ENCODE measurements around the gene GDF9.

The GDF9 gene

DNA sequence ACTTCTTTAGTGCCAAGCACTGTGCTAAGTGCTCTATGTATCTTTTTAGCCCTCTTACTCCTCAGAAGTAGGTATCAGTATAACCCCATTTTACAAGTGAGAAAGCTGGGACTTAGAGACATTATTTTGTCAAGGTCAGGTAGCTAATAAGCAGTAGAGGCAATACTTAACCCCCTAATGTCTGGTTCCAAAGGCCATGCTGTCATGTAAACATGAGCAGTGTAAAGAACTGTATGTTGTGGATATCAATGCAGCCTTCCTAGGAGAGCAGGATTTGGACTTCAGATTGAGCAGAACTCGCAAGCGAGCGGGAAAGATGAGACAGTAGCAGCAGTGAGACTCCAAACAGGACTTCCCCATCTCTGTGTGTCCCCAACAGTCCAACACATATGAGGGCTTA is 32.2 kb downstream of the GDF9 start:
- DNase-seq = no peak

GRCh38 chr5:132832612-132833011 is 33.7 kb downstream of the GDF9 start:
- DNase-seq = no peak

- no peak for DNase-seq
Measured at GRCh38 chr5:132831095-132831860, 35.0 kb downstream of the GDF9 start.

DNA sequence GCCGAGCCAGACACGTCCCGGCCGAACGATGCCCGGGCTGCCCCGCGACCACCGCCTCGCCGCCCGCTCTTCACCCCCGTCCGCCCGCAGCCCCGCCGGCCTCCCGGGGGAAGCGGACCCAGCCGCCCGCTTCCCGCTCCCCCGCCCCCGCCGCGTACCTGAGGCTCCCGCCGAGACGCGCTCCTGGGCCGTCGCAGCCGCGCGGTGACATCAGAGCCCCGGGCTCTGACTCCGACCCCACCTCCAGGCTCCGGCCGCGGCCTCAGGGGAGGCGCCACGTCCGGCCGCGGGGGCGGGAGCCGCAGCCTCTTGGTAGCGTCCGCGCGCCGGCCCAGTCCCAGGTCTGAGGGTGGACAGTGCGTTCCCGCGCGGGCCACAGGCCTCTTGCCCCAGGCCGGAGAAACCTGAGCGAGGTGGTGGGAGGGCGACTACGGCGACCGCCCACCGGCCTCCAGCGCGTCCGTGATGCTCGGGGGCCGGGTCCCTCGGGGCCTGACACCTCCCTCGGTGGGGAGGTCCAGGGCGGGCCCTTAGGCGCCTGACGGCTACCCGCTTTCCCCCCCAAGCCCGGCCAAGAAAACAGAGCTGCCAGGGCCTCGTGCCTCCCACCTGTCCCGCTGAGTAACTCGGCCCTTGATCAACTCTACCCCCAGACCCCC is 35.7 kb downstream of the GDF9 start, which contains the start of gene SHROOM1:
TSS of gene SHROOM1 (minus strand) at position 212 of the 659 bp plus-strand sequence. CDS start 4,507 bp downstream, outside the sequence.
- peak in 1 of 2 donors; percentile 53 for DNase-seq

- DNase-seq = peak; percentile 73 to 81
Measured at GRCh38 chr5:132829742-132830435, 36.4 kb downstream of the GDF9 start.

DNA sequence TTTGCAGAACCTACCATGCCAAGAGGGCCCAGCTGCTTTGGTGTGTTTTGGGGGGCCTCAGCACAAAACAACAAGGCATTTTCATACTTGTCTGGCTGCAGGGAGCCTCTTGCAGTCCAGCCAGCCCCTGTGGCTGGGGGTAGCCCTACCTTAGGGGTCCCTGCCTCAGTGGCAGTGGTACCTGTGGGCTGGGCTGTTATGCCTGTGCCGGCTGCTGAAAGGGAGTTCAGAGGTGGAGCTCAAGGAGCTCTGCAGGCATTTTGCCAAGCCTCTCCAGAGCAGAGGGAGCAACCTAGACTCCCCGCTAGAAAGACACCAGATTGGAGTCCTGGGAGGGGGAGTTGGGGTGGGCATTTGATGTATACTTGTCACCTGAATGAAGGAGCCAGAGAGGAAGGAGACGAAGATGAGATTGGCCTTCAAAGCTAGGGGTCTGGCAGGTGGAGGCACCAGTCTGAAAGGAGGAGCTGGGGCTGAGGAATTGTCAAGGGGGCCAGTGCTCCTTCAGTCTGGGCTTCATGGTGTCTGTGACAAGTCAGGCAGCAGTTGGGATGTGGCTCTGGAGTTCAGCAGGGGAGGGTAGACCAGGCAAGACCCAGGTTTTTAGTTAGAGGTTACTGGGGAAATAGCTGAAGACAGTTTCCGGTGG is 37.3 kb downstream of the GDF9 start:
- DNase-seq = no peak

DNA sequence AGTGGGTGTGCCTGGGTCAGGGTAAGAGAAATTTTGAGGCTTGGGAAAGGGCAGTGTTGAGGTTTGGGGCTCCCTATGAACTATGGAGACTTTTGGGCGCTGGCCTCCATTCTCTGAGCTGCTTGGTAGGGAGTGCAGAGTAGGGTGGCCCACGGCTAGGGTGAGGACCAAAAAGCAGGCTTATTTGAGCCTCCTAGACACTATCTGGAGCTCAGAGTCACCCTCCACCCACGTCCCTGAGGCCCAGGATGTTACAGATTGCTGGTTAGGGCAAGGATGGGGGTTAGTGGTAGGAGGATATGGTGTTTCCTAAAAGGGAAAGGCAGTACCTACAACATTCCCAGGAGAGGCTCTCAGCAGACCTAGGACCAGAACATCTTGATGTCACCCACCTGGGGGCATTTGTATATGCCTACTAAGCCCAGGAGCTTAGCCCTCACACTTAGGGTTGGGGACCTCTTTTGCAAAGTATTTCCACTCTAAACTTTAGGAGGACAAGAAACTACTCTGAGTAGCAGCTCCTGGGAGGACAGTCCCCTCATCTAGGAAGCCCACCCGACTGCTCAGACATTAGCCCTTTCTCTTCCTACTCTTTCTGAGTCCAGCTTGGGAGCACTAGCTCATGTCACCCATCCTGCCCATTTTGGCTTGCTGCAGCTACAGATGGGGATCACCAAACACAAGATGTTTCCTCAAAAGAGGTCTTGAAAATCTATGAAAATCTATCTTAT is 38.2 kb downstream of the GDF9 start:
- no peak for DNase-seq

- no peak for DNase-seq
Measured at GRCh38 chr5:132826424-132827082, 39.7 kb downstream of the GDF9 start.

- DNase-seq = peak in 1 of 2 donors; percentile 31
Measured at GRCh38 chr5:132825834-132826391, 40.4 kb downstream of the GDF9 start.

DNA sequence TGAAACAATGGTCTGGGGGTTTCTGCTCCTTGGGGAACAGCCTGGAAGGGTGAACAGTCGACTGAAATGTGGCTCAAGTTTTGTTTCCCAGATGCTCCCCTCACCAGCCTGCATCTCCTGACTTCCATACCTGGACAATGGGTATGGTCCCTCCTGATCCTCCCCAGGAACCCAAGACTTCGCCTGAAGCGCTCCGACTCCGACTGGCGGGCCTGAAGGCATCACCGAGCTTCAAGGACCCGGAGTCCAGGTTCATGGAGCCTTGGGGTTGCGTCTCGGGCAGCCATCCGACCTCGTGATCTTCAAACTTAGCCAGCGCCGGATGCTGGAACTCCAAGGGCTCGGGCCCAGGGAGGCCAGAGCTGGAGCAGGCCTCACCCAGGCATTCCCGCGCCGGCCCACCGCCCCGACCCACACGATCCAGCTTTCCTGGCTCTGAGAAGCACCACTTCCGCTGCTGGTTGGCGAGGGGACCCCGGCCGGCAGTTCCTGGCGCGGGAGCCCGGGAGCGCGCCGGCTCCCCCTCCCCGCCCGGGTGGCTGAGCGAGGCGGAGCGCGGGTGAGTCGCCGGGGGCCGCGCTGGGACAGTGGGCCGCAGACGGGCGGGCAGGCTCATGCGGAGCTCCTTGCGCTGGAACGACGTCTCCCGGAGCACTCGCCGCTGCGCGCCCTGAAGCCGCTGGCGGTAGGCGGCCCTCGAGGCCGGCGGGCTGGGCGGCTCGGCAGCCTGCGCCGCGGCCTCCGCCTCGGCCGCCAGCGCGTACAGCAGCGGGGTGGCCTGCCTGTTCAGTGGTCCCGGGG is 41.0 kb downstream of the GDF9 start:
- peak in 1 of 2 donors; percentile 30 for DNase-seq

DNA sequence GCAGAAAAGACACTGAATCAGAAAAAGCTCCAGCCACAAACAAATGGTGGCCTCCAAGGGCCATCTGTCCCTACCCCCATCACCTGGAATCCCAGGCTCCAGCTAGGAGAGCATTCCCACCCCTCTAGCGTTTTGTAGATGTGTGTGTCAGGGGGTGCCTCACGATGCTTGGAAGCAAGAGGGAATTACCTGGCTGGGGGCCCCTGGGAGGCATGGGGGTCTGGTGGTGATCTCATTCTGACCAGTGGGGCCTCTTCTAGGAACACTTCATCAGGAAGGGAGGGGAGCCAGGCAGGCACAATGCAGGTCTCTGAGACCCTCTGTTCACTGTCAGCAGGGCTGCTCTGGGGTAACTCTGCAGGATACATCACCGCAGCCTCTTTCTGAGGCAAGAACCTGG is 41.8 kb downstream of the GDF9 start:
- no peak for DNase-seq

DNA sequence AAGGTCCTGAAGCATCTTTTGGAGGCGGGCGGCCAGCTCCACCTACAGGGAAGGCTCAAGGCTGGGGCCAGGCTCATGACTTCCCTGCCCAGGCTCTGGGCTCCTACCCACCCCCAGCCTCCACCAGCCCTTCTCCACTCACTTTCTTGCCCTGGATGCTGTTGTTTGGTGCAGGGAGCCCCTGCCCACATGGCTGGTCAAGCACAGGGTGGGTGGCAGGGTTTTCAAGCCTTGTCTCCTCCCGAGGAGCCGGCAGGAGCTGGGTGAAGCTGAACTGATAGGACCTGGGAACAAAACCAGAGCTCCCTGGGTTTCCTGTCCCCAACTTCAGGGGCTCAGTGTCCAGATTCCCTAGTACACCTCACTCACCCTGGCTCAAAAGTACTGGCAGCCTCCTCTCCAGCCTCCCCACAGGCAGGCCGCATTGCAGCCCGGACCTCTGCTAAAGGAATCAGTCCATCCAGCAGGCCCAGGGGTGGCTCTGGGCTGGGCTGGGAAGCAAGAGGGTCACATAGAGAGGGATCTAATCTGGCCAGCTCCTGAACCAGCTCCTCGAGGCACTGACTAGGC is 42.7 kb downstream of the GDF9 start:
- DNase-seq = no peak

DNA sequence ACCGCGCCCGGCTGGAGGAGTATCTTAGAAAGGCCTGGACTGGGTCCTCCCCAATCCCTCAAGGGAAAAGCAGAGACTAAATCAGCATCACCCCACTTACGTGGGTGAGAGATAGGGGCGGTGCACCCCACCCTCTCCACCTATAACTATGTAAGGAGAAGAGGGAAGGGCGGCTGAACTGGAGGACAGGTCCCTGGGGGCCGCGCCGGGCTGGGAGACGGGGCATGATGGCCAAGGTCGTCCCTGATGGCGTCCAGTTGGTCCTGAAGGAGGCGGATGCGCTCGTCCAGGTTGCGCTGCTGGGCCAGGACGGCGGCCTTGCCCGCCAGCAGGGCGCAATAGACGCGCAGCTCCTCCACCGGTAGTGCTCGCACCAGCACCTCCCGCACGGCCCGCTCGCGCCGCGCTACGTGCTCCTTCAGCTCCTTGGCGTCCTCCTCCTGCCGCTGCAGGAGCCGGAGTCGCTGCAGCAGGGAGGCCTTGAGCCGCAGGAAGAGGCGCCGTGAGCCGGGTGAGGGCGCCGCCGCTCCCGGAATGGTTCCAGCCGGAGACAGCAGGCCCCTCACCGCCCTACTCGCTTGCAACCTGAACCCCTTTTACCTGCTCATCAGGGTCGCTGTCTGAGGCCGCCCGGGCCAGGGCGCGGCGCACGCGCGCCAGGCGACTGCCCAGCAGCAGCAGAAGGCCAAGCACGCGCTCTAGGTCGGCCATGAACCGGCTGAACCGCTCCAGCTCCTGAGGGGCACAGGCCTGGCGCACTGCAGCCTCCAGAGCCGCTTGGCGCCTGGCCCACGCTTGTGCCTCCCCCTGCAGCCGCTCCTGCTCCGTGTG is 43.4 kb downstream of the GDF9 start:
- DNase-seq = peak in 1 of 2 donors; percentile 45

- no peak for DNase-seq
Measured at GRCh38 chr5:132821791-132822190, 44.5 kb downstream of the GDF9 start.

GRCh38 chr5:132821350-132821749 is 44.9 kb downstream of the GDF9 start:
- no peak for DNase-seq

DNA sequence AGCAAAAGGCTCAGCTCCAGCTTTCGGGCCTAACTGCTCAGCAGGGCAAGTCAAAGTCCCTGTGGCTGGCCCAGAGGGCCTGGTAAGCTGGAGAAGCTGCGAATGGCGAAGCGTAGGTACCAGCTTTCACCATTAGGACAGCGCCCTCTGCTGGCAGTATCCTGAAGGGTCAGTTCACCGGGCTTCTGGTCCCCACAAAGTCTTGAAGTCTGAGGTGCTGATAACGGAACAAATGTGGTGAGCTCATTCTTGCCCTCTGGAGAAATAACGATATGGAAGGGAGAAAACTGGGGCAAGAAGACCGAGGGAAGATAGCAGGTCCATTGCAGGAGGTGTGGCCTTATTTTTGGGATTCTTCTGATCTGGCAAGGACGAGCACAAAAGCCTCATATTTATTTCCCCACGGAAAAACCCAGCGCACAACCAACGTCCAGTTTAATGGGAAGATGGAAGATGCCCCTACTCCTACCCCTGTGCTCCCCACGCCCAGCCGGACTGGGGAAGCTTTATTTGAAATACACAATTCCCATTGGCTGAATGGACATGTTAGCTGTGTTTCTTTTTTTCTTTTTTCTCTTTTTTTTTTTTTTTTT is 46.0 kb downstream of the GDF9 start:
- peak; percentile 94 to 95 for DNase-seq

DNA sequence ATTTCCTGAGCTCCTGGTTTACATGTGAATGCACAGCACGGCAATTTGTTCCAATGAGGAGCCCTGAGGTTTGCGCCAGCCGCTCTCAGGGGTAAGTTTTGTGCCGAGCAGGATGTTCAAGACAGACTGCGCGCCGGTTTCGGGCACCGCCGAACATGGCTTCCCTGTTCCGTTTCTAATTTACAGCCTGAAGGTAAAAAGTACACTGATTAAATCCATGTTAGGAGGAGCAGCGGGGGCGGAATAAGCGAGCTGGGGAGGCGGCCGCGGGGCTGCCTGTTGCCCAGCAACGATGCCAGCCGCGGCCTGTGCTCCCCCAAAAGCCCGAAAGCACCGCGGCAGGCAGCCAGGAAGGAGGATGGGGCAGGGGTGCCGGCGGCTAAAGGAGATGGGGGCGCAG is 46.8 kb downstream of the GDF9 start:
- DNase-seq = peak in 1 of 2 donors; percentile 27

DNA sequence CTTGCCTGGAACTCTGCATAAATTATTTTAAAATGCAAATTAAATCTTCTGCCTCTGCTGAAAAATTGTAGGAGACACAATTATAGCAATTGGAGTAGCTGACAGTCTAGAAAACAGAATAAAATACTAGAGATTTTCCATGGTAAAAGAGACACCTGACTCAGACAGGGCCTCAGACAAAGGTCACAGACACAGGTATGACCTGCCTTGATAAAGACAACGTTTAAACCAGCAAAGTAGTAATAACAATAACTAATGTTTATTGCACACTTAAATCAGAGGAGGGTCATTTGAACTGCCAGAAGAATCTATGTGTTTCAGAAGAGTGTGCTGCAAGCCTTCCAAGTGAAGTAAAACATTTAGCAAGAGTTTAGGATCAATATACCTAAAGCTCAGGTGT is 49.3 kb downstream of the GDF9 start:
- DNase-seq = no peak

GRCh38 chr5:132816554-132816953 is 49.7 kb downstream of the GDF9 start:
- no peak for DNase-seq
